ENCODE measurements around the gene SGPL1. TPM values are rescaled to one million over a fixed set of nuclear protein-coding genes. Genes with fewer than 3 reads are reported as not detected.
A peak's percentile ranks its signal among the peaks of the same experiment; 100 is the strongest.
"Not testable (repeated sequence)": the region's sequence is repeated elsewhere in the genome, so short reads cannot be mapped to it uniquely, and the experiment has no call there.

Gene SGPL1
- total RNA-seq, 1 donor from 2014 or later: 111 TPM

DNA sequence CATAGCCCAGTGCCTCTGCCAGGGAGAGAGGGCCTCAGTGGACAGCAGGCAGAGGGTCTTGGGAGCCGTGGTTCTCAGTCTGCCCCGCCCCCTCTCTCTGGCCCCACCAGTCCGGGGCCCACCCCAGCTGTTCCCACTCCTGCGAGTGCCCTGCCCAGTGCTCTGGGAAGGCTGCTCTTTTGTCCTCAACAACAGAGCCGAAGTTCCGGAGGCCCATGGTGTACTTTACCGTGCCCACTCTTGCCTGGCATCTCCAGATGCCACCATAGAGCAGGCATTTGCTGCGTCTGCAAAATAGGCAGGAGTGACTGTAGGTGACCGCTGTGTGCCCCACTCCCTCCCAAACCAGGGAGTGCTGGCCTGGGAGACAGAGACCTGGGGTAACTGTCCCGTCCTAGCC, 101.9 kb downstream of the SGPL1 start:
- TF ChIP-seq, protein P1, sequence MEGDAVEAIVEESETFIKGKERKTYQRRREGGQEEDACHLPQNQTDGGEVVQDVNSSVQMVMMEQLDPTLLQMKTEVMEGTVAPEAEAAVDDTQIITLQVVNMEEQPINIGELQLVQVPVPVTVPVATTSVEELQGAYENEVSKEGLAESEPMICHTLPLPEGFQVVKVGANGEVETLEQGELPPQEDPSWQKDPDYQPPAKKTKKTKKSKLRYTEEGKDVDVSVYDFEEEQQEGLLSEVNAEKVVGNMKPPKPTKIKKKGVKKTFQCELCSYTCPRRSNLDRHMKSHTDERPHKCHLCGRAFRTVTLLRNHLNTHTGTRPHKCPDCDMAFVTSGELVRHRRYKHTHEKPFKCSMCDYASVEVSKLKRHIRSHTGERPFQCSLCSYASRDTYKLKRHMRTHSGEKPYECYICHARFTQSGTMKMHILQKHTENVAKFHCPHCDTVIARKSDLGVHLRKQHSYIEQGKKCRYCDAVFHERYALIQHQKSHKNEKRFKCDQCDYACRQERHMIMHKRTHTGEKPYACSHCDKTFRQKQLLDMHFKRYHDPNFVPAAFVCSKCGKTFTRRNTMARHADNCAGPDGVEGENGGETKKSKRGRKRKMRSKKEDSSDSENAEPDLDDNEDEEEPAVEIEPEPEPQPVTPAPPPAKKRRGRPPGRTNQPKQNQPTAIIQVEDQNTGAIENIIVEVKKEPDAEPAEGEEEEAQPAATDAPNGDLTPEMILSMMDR (IDR thresholded peaks at IDR 0.05; ENCODE audit: partially characterized antibody, unreplicated experiment): no peak
- Mint-ChIP-seq H3K4me3 (ENCODE audit: unreplicated experiment) (no peak overlapping the region), H3K9me3 (ENCODE audit: unreplicated experiment) (no peaks in the 10 kb centered on the region), H3K4me1 (ENCODE audit: low read depth, unreplicated experiment) (peaks cover 15% of the 10 kb centered on the region), H3K27ac (ENCODE audit: unreplicated experiment) (no peak overlapping the region), H3K36me3 (ENCODE audit: unreplicated experiment) (no peaks in the 10 kb centered on the region), H3K27me3 (ENCODE audit: unreplicated experiment) (peaks cover 5% of the 10 kb centered on the region)
- DNase-seq: no peak

DNA sequence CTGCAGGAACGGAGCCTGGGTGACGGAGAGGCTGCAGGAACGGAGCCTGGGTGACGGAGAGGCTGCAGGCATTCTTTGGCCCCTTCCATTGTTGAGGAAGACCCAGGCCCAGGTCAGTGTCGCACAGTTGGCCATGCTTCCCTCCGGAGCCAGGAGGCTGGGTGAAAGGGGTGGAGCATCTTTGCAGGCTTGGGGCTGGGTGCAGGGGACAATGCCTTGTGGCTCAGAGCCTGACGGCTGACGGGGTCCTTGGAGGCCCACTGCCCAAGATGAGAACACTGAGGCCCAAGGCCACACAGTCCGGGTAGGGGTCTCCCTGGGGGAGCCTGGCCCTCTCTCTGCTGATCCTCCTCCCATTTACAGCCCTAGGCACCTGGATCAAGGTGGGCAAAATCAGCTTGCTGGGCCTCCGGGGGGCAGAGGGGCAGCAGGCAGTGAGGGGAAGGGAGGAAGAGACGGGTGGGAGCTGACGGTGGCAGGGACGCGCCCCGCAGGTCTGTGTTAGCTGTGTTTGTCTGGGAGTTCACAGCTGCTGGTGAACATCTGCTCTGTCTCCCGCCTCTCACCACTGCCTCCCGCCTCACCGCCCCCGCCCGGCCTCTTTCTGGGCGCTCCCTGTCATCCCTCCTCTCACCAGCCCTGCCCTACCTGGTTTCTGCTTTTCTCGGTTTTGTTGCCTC, 103.2 kb downstream of the SGPL1 start:
- H3K9me3 Mint-ChIP-seq (ENCODE audit: unreplicated experiment): no peaks in the 10 kb centered on the region
- peak overlapping the region; percentile 38 for H3K4me3 Mint-ChIP-seq (ENCODE audit: unreplicated experiment)
- DNase-seq: peak; percentile 65
- TF ChIP-seq, protein P1 (IDR thresholded peaks at IDR 0.05; ENCODE audit: partially characterized antibody, unreplicated experiment): no peak
- peaks cover 5% of the 10 kb centered on the region for H3K27me3 Mint-ChIP-seq (ENCODE audit: unreplicated experiment)
- no peak overlapping the region for H3K27ac Mint-ChIP-seq (ENCODE audit: unreplicated experiment)
- peaks cover 15% of the 10 kb centered on the region for H3K4me1 Mint-ChIP-seq (ENCODE audit: low read depth, unreplicated experiment)
- no peaks in the 10 kb centered on the region for H3K36me3 Mint-ChIP-seq (ENCODE audit: unreplicated experiment)

DNA sequence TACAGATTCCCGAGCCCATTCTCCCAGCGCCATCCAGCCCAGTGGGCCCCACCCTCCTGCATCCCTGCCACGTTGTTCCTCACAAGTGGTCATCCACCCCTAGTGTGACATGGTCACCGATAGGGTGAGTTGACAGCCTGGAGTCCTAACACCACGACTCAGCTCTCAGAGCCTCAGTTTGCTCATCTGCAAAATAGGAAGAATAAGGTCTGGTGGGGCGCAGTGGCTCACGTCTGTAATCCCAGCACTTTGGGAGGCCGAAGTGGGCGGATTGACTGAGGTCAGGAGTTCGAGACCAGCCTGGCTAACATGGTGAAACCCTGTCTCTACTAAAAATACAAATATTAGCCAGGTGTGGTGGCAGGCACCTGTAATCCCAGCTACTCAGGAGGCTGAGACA, 104.2 kb downstream of the SGPL1 start:
- not testable (repeated sequence) for H3K27ac Mint-ChIP-seq (ENCODE audit: unreplicated experiment); H3K27me3 Mint-ChIP-seq (ENCODE audit: unreplicated experiment)

DNA sequence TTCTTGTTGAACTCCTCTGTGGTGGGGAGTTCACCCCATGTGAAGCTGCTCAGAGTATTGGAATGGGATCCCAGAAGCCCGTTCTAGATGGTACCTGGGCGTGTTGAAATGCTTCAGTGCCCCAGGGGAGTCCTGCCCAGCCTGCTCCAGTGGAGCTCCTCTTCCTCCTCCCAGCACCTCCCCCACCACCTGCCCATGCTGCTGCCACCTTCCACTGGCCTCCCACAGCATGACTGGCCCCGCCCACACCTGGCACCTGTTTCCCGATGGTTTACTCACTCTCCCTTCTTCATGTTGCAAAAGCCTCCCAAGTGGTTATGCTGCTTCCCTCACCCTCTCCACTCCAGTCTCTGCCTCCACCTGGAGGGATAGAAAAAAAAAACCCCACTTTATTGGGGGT, 104.8 kb downstream of the SGPL1 start:
- Mint-ChIP-seq H3K27me3 (ENCODE audit: unreplicated experiment) (peaks cover 5% of the 10 kb centered on the region), H3K9me3 (ENCODE audit: unreplicated experiment) (no peaks in the 10 kb centered on the region), H3K36me3 (ENCODE audit: unreplicated experiment) (no peaks in the 10 kb centered on the region), H3K4me1 (ENCODE audit: low read depth, unreplicated experiment) (peaks cover 15% of the 10 kb centered on the region), H3K4me3 (ENCODE audit: unreplicated experiment) (no peak overlapping the region), H3K27ac (ENCODE audit: unreplicated experiment) (no peak overlapping the region)
- TF ChIP-seq, protein P1 (IDR thresholded peaks at IDR 0.05; ENCODE audit: partially characterized antibody, unreplicated experiment): no peak
- no peak for DNase-seq

More for the DNA sequence above, 104.2 kb downstream of the SGPL1 start:
- H3K4me1 Mint-ChIP-seq (ENCODE audit: low read depth, unreplicated experiment): peaks cover 15% of the 10 kb centered on the region
- not testable (repeated sequence) for H3K9me3 Mint-ChIP-seq (ENCODE audit: unreplicated experiment); DNase-seq; H3K4me3 Mint-ChIP-seq (ENCODE audit: unreplicated experiment); H3K36me3 Mint-ChIP-seq (ENCODE audit: unreplicated experiment)

DNA sequence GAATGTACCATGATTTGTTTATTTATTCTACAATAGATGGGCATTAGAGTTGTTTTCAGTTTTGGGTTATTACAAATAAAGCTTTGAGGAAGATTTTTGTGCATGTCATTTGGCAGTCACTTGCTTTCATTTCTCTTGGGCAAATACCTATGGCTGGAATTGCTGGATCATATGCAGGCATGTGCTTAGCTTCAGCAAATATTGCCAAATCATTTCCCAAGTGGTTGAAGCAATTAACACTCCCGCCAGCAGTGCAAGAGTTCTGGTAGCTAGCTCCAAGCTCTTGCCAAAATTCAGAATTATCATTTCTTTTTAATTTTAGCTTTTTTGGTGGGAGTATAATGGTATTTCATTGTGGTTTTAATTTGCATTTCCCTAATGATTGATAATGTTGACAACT, 105.5 kb downstream of the SGPL1 start:
- H3K27me3 Mint-ChIP-seq (ENCODE audit: unreplicated experiment): peaks cover 5% of the 10 kb centered on the region
- peaks cover 15% of the 10 kb centered on the region for H3K4me1 Mint-ChIP-seq (ENCODE audit: low read depth, unreplicated experiment)
- no peaks in the 10 kb centered on the region for H3K9me3 Mint-ChIP-seq (ENCODE audit: unreplicated experiment)
- no peak overlapping the region for H3K4me3 Mint-ChIP-seq (ENCODE audit: unreplicated experiment)
- TF ChIP-seq, protein P1 (IDR thresholded peaks at IDR 0.05; ENCODE audit: partially characterized antibody, unreplicated experiment): no peak
- H3K36me3 Mint-ChIP-seq (ENCODE audit: unreplicated experiment): no peaks in the 10 kb centered on the region
- no peak for DNase-seq
- no peak overlapping the region for H3K27ac Mint-ChIP-seq (ENCODE audit: unreplicated experiment)

Data from glutamatergic neuron (in vitro differentiated cells).